ENCODE data around the gene LRRTM3.

The LRRTM3 gene

DNA sequence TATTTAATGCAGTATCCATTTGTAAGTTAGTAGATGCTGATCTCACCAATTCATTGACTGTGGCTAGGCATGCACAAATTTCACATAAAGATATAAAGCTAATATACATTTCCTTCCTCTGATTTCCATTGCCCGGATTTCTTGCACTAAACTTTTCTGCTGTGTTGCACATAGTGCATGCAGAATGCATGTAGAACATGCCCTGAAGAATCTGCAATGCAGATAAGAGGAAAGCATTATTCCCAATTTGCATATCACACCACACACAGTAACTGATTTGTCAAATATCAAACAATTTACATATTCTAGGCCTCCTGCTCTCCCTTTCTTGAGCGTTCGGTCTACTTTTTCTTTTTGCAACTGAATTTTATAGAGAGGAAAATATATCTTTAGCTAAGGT is 124.2 kb downstream of the LRRTM3 start:
- DNase-seq (ENCODE audit: extremely low spot score), result no peak
- TF ChIP-seq, protein P1, sequence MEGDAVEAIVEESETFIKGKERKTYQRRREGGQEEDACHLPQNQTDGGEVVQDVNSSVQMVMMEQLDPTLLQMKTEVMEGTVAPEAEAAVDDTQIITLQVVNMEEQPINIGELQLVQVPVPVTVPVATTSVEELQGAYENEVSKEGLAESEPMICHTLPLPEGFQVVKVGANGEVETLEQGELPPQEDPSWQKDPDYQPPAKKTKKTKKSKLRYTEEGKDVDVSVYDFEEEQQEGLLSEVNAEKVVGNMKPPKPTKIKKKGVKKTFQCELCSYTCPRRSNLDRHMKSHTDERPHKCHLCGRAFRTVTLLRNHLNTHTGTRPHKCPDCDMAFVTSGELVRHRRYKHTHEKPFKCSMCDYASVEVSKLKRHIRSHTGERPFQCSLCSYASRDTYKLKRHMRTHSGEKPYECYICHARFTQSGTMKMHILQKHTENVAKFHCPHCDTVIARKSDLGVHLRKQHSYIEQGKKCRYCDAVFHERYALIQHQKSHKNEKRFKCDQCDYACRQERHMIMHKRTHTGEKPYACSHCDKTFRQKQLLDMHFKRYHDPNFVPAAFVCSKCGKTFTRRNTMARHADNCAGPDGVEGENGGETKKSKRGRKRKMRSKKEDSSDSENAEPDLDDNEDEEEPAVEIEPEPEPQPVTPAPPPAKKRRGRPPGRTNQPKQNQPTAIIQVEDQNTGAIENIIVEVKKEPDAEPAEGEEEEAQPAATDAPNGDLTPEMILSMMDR (IDR thresholded peaks at IDR 0.05; ENCODE audit: control extremely low read depth, extremely low read depth, low read depth, missing control alignments), result no peak
- ChIA-PET CTCF (interaction anchor here (0.9 to 1.0 kb wide), 2 partner anchors 11 to 15 kb away, joined by 3 read pairs; no protein-coding TSS in a partner anchor), POLR2A (no interaction called here)

DNA sequence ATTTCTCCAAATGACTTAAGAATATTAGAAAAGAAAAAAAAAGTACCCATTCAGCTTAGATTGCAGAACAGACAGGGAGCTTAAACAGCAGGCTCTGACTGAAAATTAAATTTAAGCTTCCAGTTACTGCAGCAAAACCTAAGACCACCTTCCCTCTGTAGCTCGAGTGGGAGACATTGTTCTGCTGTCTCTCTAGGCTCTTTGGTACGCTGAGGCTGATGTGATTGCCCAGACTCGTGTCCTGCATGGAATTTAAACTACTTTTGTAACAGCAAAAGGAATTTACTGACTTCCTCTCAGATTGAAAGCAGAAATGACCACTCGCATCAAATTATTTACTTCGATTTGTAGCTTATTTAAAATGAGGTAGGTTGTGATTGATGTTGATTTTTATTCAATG is 124.6 kb downstream of the LRRTM3 start:
- CTCF ChIA-PET, result interaction anchor here (0.9 to 1.0 kb wide), 2 partner anchors 11 to 14 kb away, joined by 3 read pairs; no protein-coding TSS in a partner anchor
- no peak for DNase-seq (ENCODE audit: extremely low spot score)
- TF ChIP-seq, protein P1 (IDR thresholded peaks at IDR 0.05; ENCODE audit: control extremely low read depth, extremely low read depth, low read depth, missing control alignments), result no peak
- POLR2A ChIA-PET, result no interaction called here

DNA sequence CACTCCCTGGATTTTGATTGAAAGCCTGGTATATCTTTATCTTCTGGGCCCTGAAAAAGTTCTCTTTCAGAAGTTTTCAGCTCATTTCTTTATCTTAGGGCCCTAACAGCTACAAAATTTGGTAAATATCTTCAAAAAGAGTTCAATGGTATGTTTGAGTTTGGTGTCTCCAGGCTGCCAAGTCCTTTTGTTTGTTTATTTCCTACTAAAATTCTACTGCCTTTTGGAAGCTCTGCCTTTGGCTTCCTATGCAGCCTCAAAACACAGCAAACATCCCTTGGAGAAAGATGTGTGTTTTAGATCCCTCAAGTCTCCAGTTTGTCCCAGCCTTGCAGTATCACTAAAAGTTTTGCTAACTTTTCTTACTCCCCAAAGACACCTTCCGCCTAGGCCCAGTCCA is 146.8 kb downstream of the LRRTM3 start:
- ChIA-PET POLR2A (no interaction called here), CTCF (no interaction called here)
- TF ChIP-seq, protein P1 (IDR thresholded peaks at IDR 0.05; ENCODE audit: control extremely low read depth, extremely low read depth, low read depth, missing control alignments), result no peak
- DNase-seq (ENCODE audit: extremely low spot score), result no peak

DNA sequence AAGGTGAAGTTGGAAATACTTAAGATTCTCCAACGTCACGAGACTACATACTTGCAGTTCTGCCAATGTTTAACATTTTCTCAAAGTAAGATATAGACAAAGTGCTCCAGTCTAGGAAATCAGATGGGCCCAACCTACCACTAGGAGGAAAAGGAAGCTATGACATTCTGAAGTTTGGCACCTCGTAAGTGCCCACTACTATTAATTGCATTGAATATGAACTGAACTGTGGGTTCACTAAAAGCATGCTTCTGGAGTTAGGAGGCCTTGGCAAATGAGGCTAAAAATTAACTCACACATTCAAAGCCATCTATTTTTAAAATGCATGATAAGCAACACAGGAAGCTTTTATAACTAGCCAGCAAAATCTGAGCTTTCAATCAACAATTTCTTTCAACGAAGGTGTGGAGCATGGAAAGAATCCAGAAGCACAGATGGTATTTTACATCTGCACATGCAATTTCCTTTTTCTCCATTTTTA is 149.7 kb downstream of the LRRTM3 start:
- ChIA-PET CTCF (interaction anchor here (1.0 to 1.8 kb wide), 2 partner anchors 8 to 10 kb away, joined by 3 to 6 read pairs; no protein-coding TSS in a partner anchor), POLR2A (no interaction called here)
- TF ChIP-seq, protein P1 (IDR thresholded peaks at IDR 0.05; ENCODE audit: control extremely low read depth, extremely low read depth, low read depth, missing control alignments), result no peak
- no peak for DNase-seq (ENCODE audit: extremely low spot score)

DNA sequence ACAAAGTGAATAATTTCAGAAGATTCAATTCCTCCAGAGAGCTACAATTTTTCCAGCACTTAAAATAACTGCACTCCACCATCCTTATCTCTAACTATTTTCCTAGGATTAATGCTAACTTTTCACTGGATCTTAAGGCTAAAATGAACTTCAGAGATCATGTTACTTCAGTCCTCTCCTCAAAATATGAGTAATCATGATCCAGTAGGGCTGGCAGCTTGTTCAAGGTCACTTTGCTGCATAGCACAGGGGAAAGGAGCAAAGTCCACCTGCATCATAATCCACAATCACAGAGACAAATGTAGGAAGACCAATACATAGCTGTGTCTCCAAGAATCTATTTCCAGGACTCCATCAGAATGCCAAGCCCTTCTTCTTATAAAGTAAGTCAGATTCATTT is 150.3 kb downstream of the LRRTM3 start:
- TF ChIP-seq, protein P1 (IDR thresholded peaks at IDR 0.05; ENCODE audit: control extremely low read depth, extremely low read depth, low read depth, missing control alignments), result no peak
- ChIA-PET POLR2A (no interaction called here), CTCF (interaction anchor here (1.8 kb wide), 1 partner anchor 9 kb away, joined by 6 read pairs; no protein-coding TSS in a partner anchor)
- DNase-seq (ENCODE audit: extremely low spot score), result no peak

DNA sequence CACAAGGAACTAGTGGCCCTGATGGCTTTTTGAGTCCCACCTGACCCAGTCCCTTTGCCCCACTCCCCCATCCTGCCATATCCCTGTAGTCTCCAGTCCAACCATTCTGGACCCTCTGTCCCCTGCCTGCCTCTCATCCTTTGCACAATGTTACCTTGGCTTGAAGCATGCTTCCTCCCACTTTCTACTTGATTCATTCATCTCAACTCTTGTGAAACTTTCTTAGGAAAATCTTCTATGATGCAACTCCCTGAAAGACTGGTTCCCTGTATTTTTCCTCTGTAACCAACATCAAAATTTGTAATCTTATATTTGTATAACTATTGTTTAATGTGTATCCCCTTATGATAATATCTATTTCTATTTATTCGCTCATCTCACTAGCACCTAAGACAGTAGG is 151.5 kb downstream of the LRRTM3 start:
- TF ChIP-seq, protein P1 (IDR thresholded peaks at IDR 0.05; ENCODE audit: control extremely low read depth, extremely low read depth, low read depth, missing control alignments), result no peak
- DNase-seq (ENCODE audit: extremely low spot score), result no peak
- ChIA-PET CTCF (no interaction called here), POLR2A (no interaction called here)

All from GM10248 (cell line).